Loucy (cell line): ENCODE measurements around the gene ANKRD6.

Source experiments
- H2AFZ ChIP-seq: fragments of 200-600 bp; sonication (generic); 2 replicates; pipeline ENCODE4 v1.6.0; 2016; ENCODE audit warnings: antibody characterized with exemption, mild to moderate bottlenecking, low read length, moderate library complexity
- H3F3A ChIP-seq: fragments of 200-600 bp; 2 replicates; pipeline ENCODE4 v1.6.0; 2016; ENCODE audit warnings: antibody characterized with exemption, low read depth, mild to moderate bottlenecking
- H3K27me3 ChIP-seq: fragments of 200-600 bp; sonication (generic); 2 replicates; pipeline ENCODE4 v1.6.1; 2014; ENCODE audit warnings: low read length, mild to moderate bottlenecking; ENCODE audit not compliant: insufficient read depth, poor library complexity, severe bottlenecking
- H3K36me3 ChIP-seq: fragments of 200-600 bp; sonication (generic); 2 replicates; pipeline ENCODE4 v1.6.1; 2016; ENCODE audit warnings: low read length; ENCODE audit not compliant: insufficient read depth
- H3K4me1 ChIP-seq: fragments of 200-600 bp; sonication (generic); 2 replicates; pipeline ENCODE4 v1.5.1; 2014; ENCODE audit warnings: low read length, mild to moderate bottlenecking; ENCODE audit not compliant: insufficient read depth, poor library complexity, severe bottlenecking
- H3K4me2 ChIP-seq: fragments of 200-600 bp; sonication (generic); 2 replicates; pipeline ENCODE4 v1.6.0; 2014; ENCODE audit warnings: antibody characterized with exemption, low read length, low read depth, mild to moderate bottlenecking; ENCODE audit not compliant: poor library complexity, severe bottlenecking
- H3K4me3 ChIP-seq: fragments of 200-600 bp; sonication (generic); 2 replicates; pipeline ENCODE4 v1.5.1; 2014; ENCODE audit warnings: low read length, mild to moderate bottlenecking, mixed read lengths; ENCODE audit not compliant: poor library complexity, severe bottlenecking
- H3K79me2 ChIP-seq: fragments of 200-600 bp; sonication (generic); 2 replicates; pipeline ENCODE4 v1.6.1; 2014; ENCODE audit warnings: low read length; ENCODE audit not compliant: insufficient read depth
- H3K9ac ChIP-seq: fragments of 200-600 bp; sonication (generic); 2 replicates; pipeline ENCODE4 v1.6.0; 2014; ENCODE audit warnings: mild to moderate bottlenecking, low read depth, low read length, moderate library complexity; ENCODE audit not compliant: poor library complexity, severe bottlenecking
- H3K9me2 ChIP-seq: fragments of 200-600 bp; sonication (generic); replicated peaks from 2 replicates; pipeline ENCODE4 v1.6.1; 2016; ENCODE audit warnings: low read depth, low read length, mixed read lengths
- H3K9me3 ChIP-seq: fragments of 200-600 bp; sonication (generic); 2 replicates; pipeline ENCODE4 v1.6.1; 2014; ENCODE audit warnings: mild to moderate bottlenecking, antibody characterized with exemption, low read length, low read depth; ENCODE audit not compliant: insufficient read depth
- H4K20me1 ChIP-seq: fragments of 200-600 bp; sonication (generic); 2 replicates; pipeline ENCODE4 v1.6.0; 2014; ENCODE audit warnings: antibody characterized with exemption, low read length, mild to moderate bottlenecking; ENCODE audit not compliant: insufficient read depth, poor library complexity, severe bottlenecking
- EZH2phosphoT487 ChIP-seq: fragments of 200-600 bp; IDR thresholded peaks from 2 replicates; pipeline ENCODE4 v1.6.1; 2018; ENCODE audit warnings: antibody characterized with exemption, mild to moderate bottlenecking, moderate library complexity, borderline replicate concordance
- TF ChIP-seq, protein P1 (sequence below): fragments of 200-600 bp; sonication (generic); conservative IDR thresholded peaks from 2 replicates; pipeline ENCODE4 v1.5.1; 2014; ENCODE audit warnings: mild to moderate bottlenecking, antibody characterized with exemption, low read length

Gene ANKRD6

GRCh38 chr6:89554106-89554505 lies 121.2 kb downstream of the ANKRD6 start:
- Histone ChIP-seq H3K36me3 (no peaks in the 10 kb centered on the region), H4K20me1 (no peaks in the 10 kb centered on the region), H2AFZ (no peak overlapping the region), H3K79me2 (no peaks in the 10 kb centered on the region), H3K27me3 (no peaks in the 10 kb centered on the region), H3K9me3 (peaks cover 3% of the 10 kb centered on the region; the same call in 1 of the 2 replicates), H3K4me2 (no peak overlapping the region), H3K4me1 (no peaks in the 10 kb centered on the region), H3K9me2 (no peaks in the 10 kb centered on the region), H3K4me3 (no peak overlapping the region), H3K9ac (no peak overlapping the region), H3F3A (no peaks in the 10 kb centered on the region)
- TF ChIP-seq EZH2phosphoT487, result no peak
- TF ChIP-seq, protein P1, sequence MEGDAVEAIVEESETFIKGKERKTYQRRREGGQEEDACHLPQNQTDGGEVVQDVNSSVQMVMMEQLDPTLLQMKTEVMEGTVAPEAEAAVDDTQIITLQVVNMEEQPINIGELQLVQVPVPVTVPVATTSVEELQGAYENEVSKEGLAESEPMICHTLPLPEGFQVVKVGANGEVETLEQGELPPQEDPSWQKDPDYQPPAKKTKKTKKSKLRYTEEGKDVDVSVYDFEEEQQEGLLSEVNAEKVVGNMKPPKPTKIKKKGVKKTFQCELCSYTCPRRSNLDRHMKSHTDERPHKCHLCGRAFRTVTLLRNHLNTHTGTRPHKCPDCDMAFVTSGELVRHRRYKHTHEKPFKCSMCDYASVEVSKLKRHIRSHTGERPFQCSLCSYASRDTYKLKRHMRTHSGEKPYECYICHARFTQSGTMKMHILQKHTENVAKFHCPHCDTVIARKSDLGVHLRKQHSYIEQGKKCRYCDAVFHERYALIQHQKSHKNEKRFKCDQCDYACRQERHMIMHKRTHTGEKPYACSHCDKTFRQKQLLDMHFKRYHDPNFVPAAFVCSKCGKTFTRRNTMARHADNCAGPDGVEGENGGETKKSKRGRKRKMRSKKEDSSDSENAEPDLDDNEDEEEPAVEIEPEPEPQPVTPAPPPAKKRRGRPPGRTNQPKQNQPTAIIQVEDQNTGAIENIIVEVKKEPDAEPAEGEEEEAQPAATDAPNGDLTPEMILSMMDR, result no peak

GRCh38 chr6:89555031-89555430 lies 122.1 kb downstream of the ANKRD6 start:
- H3K9me2 ChIP-seq, result no peaks in the 10 kb centered on the region
- no peak for TF ChIP-seq EZH2phosphoT487
- TF ChIP-seq, protein P1, result no peak
- no peak overlapping the region for H3K4me2 ChIP-seq
- H3K36me3 ChIP-seq, result no peaks in the 10 kb centered on the region
- H3K9me3 ChIP-seq, result peaks cover 3% of the 10 kb centered on the region; the same call in 1 of the 2 replicates
- no peaks in the 10 kb centered on the region for H3K4me1 ChIP-seq
- no peak overlapping the region for H3K9ac ChIP-seq
- H4K20me1 ChIP-seq, result no peaks in the 10 kb centered on the region
- no peaks in the 10 kb centered on the region for H3F3A ChIP-seq
- H3K4me3 ChIP-seq, result no peak overlapping the region
- no peaks in the 10 kb centered on the region for H3K27me3 ChIP-seq
- H3K79me2 ChIP-seq, result no peaks in the 10 kb centered on the region
- H2AFZ ChIP-seq, result no peak overlapping the region

- no peaks in the 10 kb centered on the region for H3F3A ChIP-seq
- no peaks in the 10 kb centered on the region for H3K4me1 ChIP-seq
- no peak overlapping the region for H2AFZ ChIP-seq
- no peaks in the 10 kb centered on the region for H4K20me1 ChIP-seq
- H3K36me3 ChIP-seq, result no peaks in the 10 kb centered on the region
- no peaks in the 10 kb centered on the region for H3K9me2 ChIP-seq
- peaks cover 3% of the 10 kb centered on the region; the same call in 1 of the 2 replicates for H3K9me3 ChIP-seq
- H3K27me3 ChIP-seq, result no peaks in the 10 kb centered on the region
- no peak overlapping the region for H3K9ac ChIP-seq
- no peaks in the 10 kb centered on the region for H3K79me2 ChIP-seq
- TF ChIP-seq EZH2phosphoT487, result no peak
- TF ChIP-seq, protein P1, result no peak
- no peak overlapping the region for H3K4me3 ChIP-seq
- no peak overlapping the region for H3K4me2 ChIP-seq
Observed at GRCh38 chr6:89555806-89556205, 122.9 kb downstream of the ANKRD6 start.
